GM21576 (cell line): ENCODE measurements around the gene PCGF5.
"Not testable (repeated sequence)": the region's sequence is repeated elsewhere in the genome, so short reads cannot be mapped to it uniquely, and the experiment has no call there.

ENCODE experiments used
- ATAC-seq: cut with Tn5 transposase; IDR thresholded peaks from one replicate; pipeline ENCODE4 v1.9.1; 2021; ENCODE audit warnings: mild to moderate bottlenecking, moderate library complexity; ENCODE audit not compliant: unreplicated experiment

The PCGF5 gene

DNA sequence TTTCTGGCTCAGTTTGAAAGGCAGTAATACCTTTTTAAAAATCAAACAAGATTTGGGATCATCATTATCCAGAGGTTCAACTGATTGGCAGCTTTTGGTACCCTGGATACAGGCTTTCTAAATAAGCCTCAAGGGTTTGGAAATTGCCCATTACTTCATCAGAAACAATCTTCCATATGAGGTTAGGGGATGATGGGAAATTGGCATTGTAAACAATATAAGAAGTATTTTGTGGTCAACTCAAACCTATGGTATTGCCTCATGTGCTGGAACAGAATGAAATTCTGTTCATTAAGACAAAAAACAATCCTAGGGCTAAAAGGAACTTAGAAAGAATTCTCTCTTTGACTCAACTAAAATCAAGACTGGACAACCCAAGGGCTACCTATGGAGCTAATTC is 97.1 kb downstream of the PCGF5 start:
- ATAC-seq: no peak

DNA sequence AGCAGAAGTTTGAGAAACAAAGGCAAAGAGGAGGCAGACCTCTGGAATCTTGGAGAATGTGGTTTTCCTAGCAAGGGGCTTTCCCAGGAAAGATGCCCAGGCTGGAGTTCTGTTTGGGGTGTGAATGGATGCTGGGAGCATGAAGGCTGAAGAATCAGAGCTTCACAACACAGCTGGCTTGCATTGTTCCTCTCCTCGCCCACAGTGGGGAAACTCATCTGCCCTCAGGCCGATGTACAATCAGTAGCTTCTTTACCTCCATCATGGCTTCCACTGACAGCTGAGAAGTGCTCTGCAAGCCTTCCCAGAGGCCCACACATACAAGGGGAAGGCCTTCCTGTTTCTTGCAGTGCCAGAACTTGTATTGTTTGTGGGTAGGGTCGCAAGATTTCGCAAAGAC is 98.9 kb downstream of the PCGF5 start:
- no peak for ATAC-seq

DNA sequence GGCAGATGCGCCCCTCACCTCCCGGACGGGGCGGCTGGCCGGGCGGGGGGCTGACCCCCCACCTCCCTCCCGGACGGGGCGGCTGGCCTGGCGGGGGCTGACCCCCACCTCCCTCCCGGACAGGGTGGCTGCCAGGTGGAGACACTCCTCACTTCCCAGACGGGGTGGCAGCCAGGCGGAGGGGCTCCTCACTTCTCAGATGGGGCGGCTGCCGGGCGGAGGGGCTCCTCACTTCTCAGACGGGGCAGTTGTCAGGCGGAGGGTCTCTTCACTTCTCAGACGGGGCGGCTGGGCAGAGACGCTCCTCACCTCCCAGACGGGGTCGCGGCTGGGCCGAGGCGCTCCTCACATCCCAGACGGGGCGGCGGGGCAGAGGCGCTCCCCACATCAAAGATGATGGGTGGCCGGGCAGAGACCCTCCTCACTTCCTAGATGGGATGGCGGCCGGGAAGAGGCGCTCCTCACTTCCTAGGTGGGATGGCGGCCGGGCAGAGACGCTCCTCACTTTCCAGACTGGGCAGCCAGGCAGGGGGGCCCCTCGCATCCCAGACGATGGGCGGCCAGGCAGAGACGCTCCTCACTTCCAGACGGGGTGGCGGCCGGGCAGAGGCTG is 102.9 kb downstream of the PCGF5 start:
- not testable (repeated sequence) for ATAC-seq

DNA sequence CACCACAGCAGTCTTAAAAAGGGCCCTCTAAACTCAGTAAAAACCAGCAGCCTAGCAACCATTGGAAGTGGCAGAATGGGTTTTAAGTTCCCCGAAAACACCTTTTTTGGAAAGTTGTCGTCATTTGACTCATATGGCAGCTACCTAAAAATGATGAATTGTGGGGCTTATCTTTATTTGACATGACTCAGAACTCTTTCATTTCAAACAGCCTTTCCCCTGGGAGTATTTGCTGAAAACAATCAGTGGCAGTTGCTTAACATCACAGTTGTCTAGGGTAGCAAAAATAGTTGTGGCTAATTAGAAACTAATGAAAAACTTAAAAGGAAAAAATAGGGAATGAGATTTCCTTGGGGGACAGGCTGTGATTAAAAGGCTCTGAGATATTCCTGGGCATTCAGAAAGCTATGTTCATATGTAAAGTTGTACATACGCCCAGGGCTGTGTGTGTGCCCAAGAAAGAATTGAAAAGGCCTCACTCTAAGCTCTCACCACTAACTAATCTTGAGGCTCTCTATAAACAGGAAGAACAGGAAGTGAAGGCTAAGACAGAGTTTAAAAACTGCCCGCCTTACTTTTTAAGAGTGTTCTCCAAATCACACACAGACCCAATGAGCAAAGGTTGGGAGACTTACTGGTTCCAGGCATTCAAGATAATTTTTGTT is 108.0 kb downstream of the PCGF5 start:
- no peak for ATAC-seq
